ENCODE results near the gene HNF1B.
A peak's percentile ranks its signal among the peaks of the same experiment; 100 is the strongest.
"Not testable (repeated sequence)": the region's sequence is repeated elsewhere in the genome, so short reads cannot be mapped to it uniquely, and the experiment has no call there.

HNF1B gene

GRCh38 chr17:37744961-37745800 is at the start of gene HNF1B:
HNF1B (minus strand) TSS chr17:37745059; CDS start chr17:37744884, 175 bp downstream.
- peaks cover 15% of the 10 kb centered on the region for H3K27me3 ChIP-seq (ENCODE audit: control insufficient read depth, insufficient read depth, low read length)
- H3K9ac ChIP-seq (ENCODE audit: low read length), result peak within 1 kb of the TSS; percentile 62
- H3K27ac ChIP-seq (ENCODE audit: low read depth, low read length), result no peak within 1 kb of the TSS

GRCh38 chr17:37792787-37793186 is 47.9 kb upstream of the HNF1B start:
- no peak overlapping the region for H3K27ac ChIP-seq (ENCODE audit: low read depth, low read length)
- no peak overlapping the region for H3K9ac ChIP-seq (ENCODE audit: low read length)
- no peaks in the 10 kb centered on the region for H3K4me1 ChIP-seq (ENCODE audit: control insufficient read depth, insufficient read depth, low read length)
- H3K36me3 ChIP-seq (ENCODE audit: control insufficient read depth, insufficient read depth, low read length), result no peaks in the 10 kb centered on the region
- no peaks in the 10 kb centered on the region for H3K27me3 ChIP-seq (ENCODE audit: control insufficient read depth, insufficient read depth, low read length)
- H3K4me3 ChIP-seq (ENCODE audit: low read length), result no peak overlapping the region

More at GRCh38 chr17:37744961-37745800, at the start of gene HNF1B:
- Histone ChIP-seq H3K4me3 (ENCODE audit: low read length) (peak within 1 kb of the TSS; percentile 72), H3K36me3 (ENCODE audit: control insufficient read depth, insufficient read depth, low read length) (peaks cover 2% of the 10 kb centered on the region), H3K4me1 (ENCODE audit: control insufficient read depth, insufficient read depth, low read length) (peaks cover 3% of the 10 kb centered on the region)

GRCh38 chr17:37791447-37792399 is 46.9 kb upstream of the HNF1B start:
- Histone ChIP-seq H3K9ac (ENCODE audit: low read length) (no peak overlapping the region), H3K27me3 (ENCODE audit: control insufficient read depth, insufficient read depth, low read length) (no peaks in the 10 kb centered on the region), H3K36me3 (ENCODE audit: control insufficient read depth, insufficient read depth, low read length) (no peaks in the 10 kb centered on the region), H3K4me1 (ENCODE audit: control insufficient read depth, insufficient read depth, low read length) (no peaks in the 10 kb centered on the region), H3K27ac (ENCODE audit: low read depth, low read length) (no peak overlapping the region), H3K4me3 (ENCODE audit: low read length) (no peak overlapping the region)

GRCh38 chr17:37789771-37790541 is 45.1 kb upstream of the HNF1B start:
- H3K27ac ChIP-seq (ENCODE audit: low read depth, low read length), result no peak overlapping the region
- no peak overlapping the region for H3K9ac ChIP-seq (ENCODE audit: low read length)
- no peak overlapping the region for H3K4me3 ChIP-seq (ENCODE audit: low read length)
- no peaks in the 10 kb centered on the region for H3K27me3 ChIP-seq (ENCODE audit: control insufficient read depth, insufficient read depth, low read length)
- H3K4me1 ChIP-seq (ENCODE audit: control insufficient read depth, insufficient read depth, low read length), result no peaks in the 10 kb centered on the region
- H3K36me3 ChIP-seq (ENCODE audit: control insufficient read depth, insufficient read depth, low read length), result no peaks in the 10 kb centered on the region

- Histone ChIP-seq H3K27ac (ENCODE audit: low read depth, low read length) (no peak overlapping the region), H3K4me1 (ENCODE audit: control insufficient read depth, insufficient read depth, low read length) (no peaks in the 10 kb centered on the region), H3K9ac (ENCODE audit: low read length) (no peak overlapping the region), H3K4me3 (ENCODE audit: low read length) (peak overlapping the region; percentile 27), H3K36me3 (ENCODE audit: control insufficient read depth, insufficient read depth, low read length) (no peaks in the 10 kb centered on the region), H3K27me3 (ENCODE audit: control insufficient read depth, insufficient read depth, low read length) (no peaks in the 10 kb centered on the region)
These were observed 44.2 kb upstream of the HNF1B start for GRCh38 chr17:37789021-37789565.

GRCh38 chr17:37788526-37788925 is 43.7 kb upstream of the HNF1B start:
- Histone ChIP-seq H3K27me3 (ENCODE audit: control insufficient read depth, insufficient read depth, low read length) (no peaks in the 10 kb centered on the region), H3K4me3 (ENCODE audit: low read length) (peak overlapping the region; percentile 27), H3K36me3 (ENCODE audit: control insufficient read depth, insufficient read depth, low read length) (no peaks in the 10 kb centered on the region), H3K4me1 (ENCODE audit: control insufficient read depth, insufficient read depth, low read length) (no peaks in the 10 kb centered on the region), H3K9ac (ENCODE audit: low read length) (no peak overlapping the region), H3K27ac (ENCODE audit: low read depth, low read length) (no peak overlapping the region)

GRCh38 chr17:37787055-37787757 is 42.3 kb upstream of the HNF1B start:
- no peak overlapping the region for H3K27ac ChIP-seq (ENCODE audit: low read depth, low read length)
- H3K27me3 ChIP-seq (ENCODE audit: control insufficient read depth, insufficient read depth, low read length), result no peaks in the 10 kb centered on the region
- H3K9ac ChIP-seq (ENCODE audit: low read length), result peak overlapping the region; percentile 45
- H3K4me1 ChIP-seq (ENCODE audit: control insufficient read depth, insufficient read depth, low read length), result no peaks in the 10 kb centered on the region
- H3K36me3 ChIP-seq (ENCODE audit: control insufficient read depth, insufficient read depth, low read length), result no peaks in the 10 kb centered on the region
- H3K4me3 ChIP-seq (ENCODE audit: low read length), result no peak overlapping the region

- H3K36me3 ChIP-seq (ENCODE audit: control insufficient read depth, insufficient read depth, low read length), result no peaks in the 10 kb centered on the region
- no peaks in the 10 kb centered on the region for H3K4me1 ChIP-seq (ENCODE audit: control insufficient read depth, insufficient read depth, low read length)
- H3K4me3 ChIP-seq (ENCODE audit: low read length), result no peak overlapping the region
- H3K9ac ChIP-seq (ENCODE audit: low read length), result no peak overlapping the region
- no peaks in the 10 kb centered on the region for H3K27me3 ChIP-seq (ENCODE audit: control insufficient read depth, insufficient read depth, low read length)
- no peak overlapping the region for H3K27ac ChIP-seq (ENCODE audit: low read depth, low read length)
These were observed 41.6 kb upstream of the HNF1B start for GRCh38 chr17:37786481-37786880.

- H3K4me1 ChIP-seq (ENCODE audit: control insufficient read depth, insufficient read depth, low read length); H3K9ac ChIP-seq (ENCODE audit: low read length); H3K36me3 ChIP-seq (ENCODE audit: control insufficient read depth, insufficient read depth, low read length); H3K27ac ChIP-seq (ENCODE audit: low read depth, low read length); H3K27me3 ChIP-seq (ENCODE audit: control insufficient read depth, insufficient read depth, low read length); H3K4me3 ChIP-seq (ENCODE audit: low read length): not testable (repeated sequence)
These were observed 37.6 kb upstream of the HNF1B start for GRCh38 chr17:37782460-37782859.

- Histone ChIP-seq H3K27me3 (ENCODE audit: control insufficient read depth, insufficient read depth, low read length) (no peaks in the 10 kb centered on the region), H3K27ac (ENCODE audit: low read depth, low read length) (no peak overlapping the region), H3K4me3 (ENCODE audit: low read length) (no peak overlapping the region), H3K9ac (ENCODE audit: low read length) (no peak overlapping the region), H3K36me3 (ENCODE audit: control insufficient read depth, insufficient read depth, low read length) (no peaks in the 10 kb centered on the region), H3K4me1 (ENCODE audit: control insufficient read depth, insufficient read depth, low read length) (no peaks in the 10 kb centered on the region)
These were observed 36.6 kb upstream of the HNF1B start for GRCh38 chr17:37781451-37781850.

GRCh38 chr17:37779554-37779953 is 34.7 kb upstream of the HNF1B start:
- Histone ChIP-seq H3K9ac (ENCODE audit: low read length) (no peak overlapping the region), H3K36me3 (ENCODE audit: control insufficient read depth, insufficient read depth, low read length) (no peaks in the 10 kb centered on the region), H3K4me1 (ENCODE audit: control insufficient read depth, insufficient read depth, low read length) (no peaks in the 10 kb centered on the region), H3K27ac (ENCODE audit: low read depth, low read length) (no peak overlapping the region), H3K27me3 (ENCODE audit: control insufficient read depth, insufficient read depth, low read length) (no peaks in the 10 kb centered on the region), H3K4me3 (ENCODE audit: low read length) (no peak overlapping the region)

All from rectal smooth muscle tissue (tissue), 1 donor.